CD4-positive, alpha-beta T cell treated with Interleukin-15 for 4 hours (primary cell): Measurements from ENCODE around the gene FHIP2A.
"Not testable (repeated sequence)": the region's sequence is repeated elsewhere in the genome, so short reads cannot be mapped to it uniquely, and the experiment has no call there.

ENCODE experiments used
- DNase-seq: peaks from one replicate; pipeline ENCODE4 v3.0.0-alpha.2; 2020; ENCODE audit warnings: low spot score

FHIP2A gene

GRCh38 chr10:114856544-114857287 lies 35.1 kb downstream of the FHIP2A start:
- no peak for DNase-seq

DNA sequence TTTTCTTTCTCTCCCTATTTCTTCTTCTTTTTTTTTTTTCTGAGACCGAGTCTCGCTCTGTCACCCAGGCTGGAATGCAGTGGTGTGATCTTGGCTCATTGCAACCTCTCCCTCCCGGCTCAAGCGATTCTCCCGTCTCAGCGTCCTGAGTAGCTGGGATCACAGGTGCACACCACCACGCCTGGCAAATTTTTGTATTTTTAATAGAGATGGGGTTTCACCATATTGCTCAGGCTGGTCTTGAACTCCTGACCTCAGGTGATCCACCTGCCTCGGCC lies 35.6 kb downstream of the FHIP2A start:
- DNase-seq = not testable (repeated sequence)

DNA sequence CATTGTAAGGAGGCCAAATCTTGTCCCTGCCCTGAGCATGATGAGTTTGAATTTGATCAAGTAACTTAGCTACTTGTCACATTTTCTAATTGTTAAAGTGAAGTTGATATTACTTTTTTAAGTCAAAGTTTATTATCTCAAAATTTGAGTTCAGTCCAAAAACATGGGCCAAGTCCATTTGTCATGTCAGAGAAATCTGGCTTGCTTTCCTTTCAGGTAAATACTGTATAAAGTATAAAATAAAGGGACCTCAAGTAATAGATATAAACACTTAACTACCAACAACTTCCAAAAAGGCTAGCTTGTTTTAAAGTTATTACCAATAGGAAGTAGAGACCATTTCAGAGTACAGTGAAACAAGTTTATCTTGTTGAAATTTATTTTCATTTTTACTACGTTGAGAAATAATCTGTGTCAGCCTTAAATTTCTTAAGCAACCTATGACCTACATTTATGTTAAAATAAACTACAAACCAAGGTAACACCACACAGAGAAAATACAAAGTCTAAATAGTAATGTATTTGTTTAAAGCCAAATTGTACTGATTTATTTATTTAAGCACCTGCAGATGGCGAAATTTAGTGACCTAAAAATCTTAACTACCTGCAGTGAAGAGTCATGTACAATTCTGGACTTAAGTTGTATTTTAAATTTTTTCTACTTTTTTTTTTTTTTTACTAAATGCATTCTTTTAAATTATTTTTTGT lies 36.5 kb downstream of the FHIP2A start:
- DNase-seq = no peak

DNA sequence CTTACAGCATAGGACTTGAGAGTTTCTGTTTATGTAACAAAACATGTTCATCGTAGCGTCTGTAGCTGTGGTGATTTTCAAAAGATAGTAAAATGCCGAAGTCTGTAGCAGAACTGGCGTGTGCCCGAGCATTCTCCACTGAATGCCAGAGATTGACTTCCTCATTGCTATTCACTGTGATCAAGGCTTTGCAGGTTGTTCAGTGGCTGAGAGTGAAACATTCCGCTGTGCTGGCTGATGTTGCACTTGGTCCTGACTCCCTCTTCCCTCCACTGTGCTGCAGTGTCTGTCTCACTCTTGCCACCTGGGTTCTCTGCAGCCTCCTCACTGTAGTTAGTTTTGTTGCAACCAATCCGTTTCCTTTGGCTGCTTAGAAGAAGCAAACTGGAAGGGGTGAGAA lies 37.6 kb downstream of the FHIP2A start:
- no peak for DNase-seq

- DNase-seq = no peak
Observed at GRCh38 chr10:114862456-114862855, 40.9 kb downstream of the FHIP2A start.

DNA sequence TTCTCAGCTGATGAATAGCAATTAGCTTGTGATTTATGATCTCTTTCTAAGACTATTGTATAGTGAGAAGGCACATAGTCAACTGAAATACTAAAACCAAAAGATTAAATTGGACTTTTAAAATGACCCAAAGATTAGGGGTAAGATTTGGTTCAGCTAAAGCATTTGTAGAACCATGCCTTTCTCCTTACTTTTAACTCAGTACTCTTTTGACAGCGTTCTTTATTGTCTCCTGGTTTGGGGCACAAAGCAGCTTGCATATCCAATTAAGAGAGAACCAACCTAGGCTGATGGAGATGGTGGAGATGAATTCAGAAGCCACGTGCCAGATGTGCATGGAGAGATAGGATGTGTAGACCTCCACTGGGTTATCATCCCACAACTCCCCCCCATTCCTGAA lies 45.8 kb downstream of the FHIP2A start:
- DNase-seq = no peak

- DNase-seq = no peak
Observed at GRCh38 chr10:114868870-114869519, 47.4 kb downstream of the FHIP2A start.

DNA sequence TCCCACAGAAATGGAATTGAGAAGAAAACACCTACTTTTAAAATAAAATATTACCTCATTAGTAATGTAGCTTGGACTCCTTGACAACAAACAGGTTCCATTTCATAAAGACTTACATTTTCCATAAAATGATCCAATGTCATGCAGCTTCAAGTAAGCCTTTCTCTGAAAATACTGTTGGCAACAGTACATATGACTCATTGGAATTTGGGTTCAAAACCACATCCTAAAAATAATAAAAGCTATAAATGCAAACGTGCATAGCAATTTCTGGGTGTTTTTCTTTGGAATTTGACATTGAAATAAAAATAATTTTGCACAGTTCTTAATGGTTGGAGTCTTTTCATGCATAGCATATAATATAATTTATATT lies 47.9 kb downstream of the FHIP2A start:
- DNase-seq = no peak

GRCh38 chr10:114870486-114870885 lies 48.9 kb downstream of the FHIP2A start:
- no peak for DNase-seq

- DNase-seq = no peak
Observed at GRCh38 chr10:114871379-114871778, 49.8 kb downstream of the FHIP2A start.
